H1 (cell line): Measurements from ENCODE around the gene BZW1. TPM values are rescaled to one million over a fixed set of nuclear protein-coding genes. Genes with fewer than 3 reads are reported as not detected.

Experiments
- CTCF ChIA-PET: fragments of 300-600 bp; sonication (Branson Sonifier 250); formaldehyde crosslinking; loops from one replicate; lab custom pipeline; 2021; ENCODE audit not compliant: partially characterized antibody; lab: Charles Lee
- POLR2A ChIA-PET: fragments of 300-600 bp; sonication (Branson Sonifier 250); formaldehyde crosslinking; loops from one replicate; lab custom pipeline; 2021; ENCODE audit warnings: inconsistent platforms; ENCODE audit not compliant: partially characterized antibody; lab: Charles Lee
- DNase-seq, 2 experiments: peaks; one replicate each; pipeline versions ENCODE4 v3.0.0 to v3.0.0-alpha.2; 2010 to 2022; ENCODE audit warnings: low spot score in 2 of 2, low read depth in 1 of 2, mixed read lengths in 1 of 2
- FAIRE-seq: peaks from 2 replicates; lab custom pipeline; 2011; peaks lifted over from hg19 to GRCh38; lab: Jason Lieb, UNC
- H2AFZ ChIP-seq: 2 replicates; pipeline ENCODE4 v1.8.1; 2012; ENCODE audit warnings: low read length, inconsistent platforms
- H2AK5ac ChIP-seq: 2 replicates; pipeline ENCODE4 v1.6.1; 2013; ENCODE audit warnings: low read depth, low read length
- H2BK120ac ChIP-seq: replicated peaks from 2 replicates; pipeline ENCODE3; 2013; ENCODE audit warnings: low read depth, low read length, inconsistent platforms
- H2BK12ac ChIP-seq: 2 replicates; pipeline ENCODE4 v1.6.1; 2013; ENCODE audit warnings: low read depth, low read length
- H2BK15ac ChIP-seq: 2 replicates; pipeline ENCODE4 v1.6.1; 2013; ENCODE audit warnings: low read length
- H2BK20ac ChIP-seq: 2 replicates; pipeline ENCODE4 v1.6.1; 2013; ENCODE audit warnings: low read length
- H2BK5ac ChIP-seq: 2 replicates; pipeline ENCODE4 v1.6.1; 2013; ENCODE audit warnings: low read depth, low read length
- H3K14ac ChIP-seq: 2 replicates; pipeline ENCODE4 v1.6.1; 2013; ENCODE audit warnings: inconsistent platforms; ENCODE audit not compliant: insufficient read length
- H3K18ac ChIP-seq: 2 replicates; pipeline ENCODE4 v1.6.1; 2013; ENCODE audit warnings: low read length; ENCODE audit errors: extremely low read depth
- H3K23ac ChIP-seq: 2 replicates; pipeline ENCODE4 v1.6.1; 2013; ENCODE audit warnings: inconsistent platforms; ENCODE audit not compliant: insufficient read length
- H3K23me2 ChIP-seq: 2 replicates; pipeline ENCODE4 v1.6.1; 2013; ENCODE audit warnings: low read depth, low read length
- H3K27ac ChIP-seq: 2 replicates; pipeline ENCODE4 v1.6.1; 2011; ENCODE audit warnings: low read depth, low read length, inconsistent platforms
- H3K27me3 ChIP-seq, 4 experiments: replicated peaks in 1 of 4; 1 replicate in 1 of 4; 2 replicates in 3 of 4; pipeline versions ENCODE4 v1.6.1 to v1.8.1; 2011 to 2013; ENCODE audit warnings: low read length in 3 of 4, mild to moderate bottlenecking in 3 of 4, inconsistent platforms in 2 of 4, mixed read lengths in 2 of 4, moderate library complexity in 1 of 4; ENCODE audit not compliant: control insufficient read depth in 3 of 4, insufficient read depth in 3 of 4; ENCODE audit errors: extremely low read depth in 1 of 4
- H3K36me3 ChIP-seq, 4 experiments: 2 replicates each; pipeline versions ENCODE4 v1.6.1 to v1.8.1; 2011 to 2013; ENCODE audit warnings: mild to moderate bottlenecking in 4 of 4, low read length in 3 of 4, moderate library complexity in 2 of 4, control low read depth in 1 of 4, inconsistent platforms in 1 of 4; ENCODE audit not compliant: insufficient read depth in 4 of 4, control insufficient read depth in 2 of 4
- H3K4ac ChIP-seq: replicated peaks from 2 replicates; pipeline ENCODE3; 2013; ENCODE audit warnings: low read length, low read depth, mixed read lengths, inconsistent platforms; ENCODE audit not compliant: insufficient read length
- H3K4me1 ChIP-seq, 4 experiments: replicated peaks in 1 of 4; 1 replicate in 1 of 4; 2 replicates in 3 of 4; pipeline versions ENCODE4 v1.6.1 to v1.8.1; 2011 to 2013; ENCODE audit warnings: low read length in 3 of 4, inconsistent platforms in 2 of 4, mixed read lengths in 1 of 4; ENCODE audit not compliant: insufficient read depth in 4 of 4, control insufficient read depth in 3 of 4
- H3K4me2 ChIP-seq, 2 experiments: 2 replicates each; pipeline versions ENCODE4 v1.6.1 to v1.8.1; 2011 to 2013; ENCODE audit warnings: low read depth in 2 of 2, low read length in 2 of 2, control low read depth in 1 of 2, inconsistent platforms in 1 of 2, mild to moderate bottlenecking in 1 of 2; ENCODE audit not compliant: insufficient read depth in 1 of 2
- H3K4me3 ChIP-seq, 4 experiments: fragments of 200-600, 300-600 bp in 1 of 4; sonication (generic), shearing (Covaris generic), sonication (Bioruptor Twin) in 1 of 4; 2 replicates each; pipeline versions ENCODE4 v1.5.1 to v1.8.1; 2011 to 2016; ENCODE audit warnings: low read length in 4 of 4, low read depth in 3 of 4, control low read depth in 2 of 4, inconsistent platforms in 2 of 4, mild to moderate bottlenecking in 2 of 4, mixed read lengths in 1 of 4, moderate library complexity in 1 of 4; ENCODE audit not compliant: insufficient read depth in 2 of 4; ENCODE audit errors: extremely low read depth in 1 of 4
- H3K56ac ChIP-seq: replicated peaks from 2 replicates; pipeline ENCODE3; 2013; ENCODE audit warnings: low read depth, mild to moderate bottlenecking, mixed read lengths, low read length, inconsistent platforms; ENCODE audit not compliant: insufficient read length
- H3K79me1 ChIP-seq: 2 replicates; pipeline ENCODE4 v1.6.1; 2013; ENCODE audit warnings: low read depth, low read length, control low read depth
- H3K79me2 ChIP-seq, 2 experiments: 2 replicates each; pipeline versions ENCODE4 v1.6.1 to v1.8.1; 2012 to 2013; ENCODE audit warnings: low read length in 2 of 2, mild to moderate bottlenecking in 2 of 2, inconsistent platforms in 1 of 2; ENCODE audit not compliant: insufficient read depth in 2 of 2, control insufficient read depth in 1 of 2
- H3K9ac ChIP-seq, 4 experiments: replicated peaks in 1 of 4; 1 replicate in 1 of 4; 2 replicates in 3 of 4; pipeline versions ENCODE4 v1.6.1 to v1.8.1; 2011 to 2013; ENCODE audit warnings: low read depth in 3 of 4, low read length in 3 of 4, control low read depth in 2 of 4, mild to moderate bottlenecking in 2 of 4, moderate library complexity in 2 of 4, inconsistent platforms in 1 of 4; ENCODE audit errors: extremely low read depth in 1 of 4
- H3K9me3 ChIP-seq, 2 experiments: 2 replicates each; pipeline versions ENCODE4 v1.6.1 to v1.8.1; 2012 to 2013; ENCODE audit warnings: mild to moderate bottlenecking in 2 of 2, moderate library complexity in 2 of 2, control low read depth in 1 of 2, inconsistent platforms in 1 of 2, low read depth in 1 of 2, low read length in 1 of 2, mixed read lengths in 1 of 2; ENCODE audit not compliant: insufficient read depth in 2 of 2
- H4K20me1 ChIP-seq, 2 experiments: replicated peaks in 1 of 2; 2 replicates each; pipeline versions ENCODE3 to v1.8.1; 2011 to 2013; ENCODE audit warnings: inconsistent platforms in 2 of 2, low read length in 2 of 2, mild to moderate bottlenecking in 1 of 2; ENCODE audit not compliant: insufficient read depth in 2 of 2, control insufficient read depth in 1 of 2
- H4K5ac ChIP-seq: 2 replicates; pipeline ENCODE4 v1.6.1; 2013; ENCODE audit warnings: low read length, low read depth, mixed read lengths, inconsistent platforms; ENCODE audit not compliant: insufficient read length
- H4K8ac ChIP-seq: 2 replicates; pipeline ENCODE4 v1.8.0; 2013; ENCODE audit warnings: mild to moderate bottlenecking, moderate library complexity, low read length, inconsistent platforms; ENCODE audit not compliant: insufficient read depth; ENCODE audit errors: extremely low read depth
- H4K91ac ChIP-seq: replicated peaks from 2 replicates; pipeline ENCODE3; 2013; ENCODE audit warnings: low read length, mixed read lengths, inconsistent platforms; ENCODE audit not compliant: insufficient read length
- ASH2L ChIP-seq: fragments of 200-600, 300-600 bp; sonication (generic); IDR thresholded peaks from one replicate; pipeline ENCODE4 v1.7.1; 2017; ENCODE audit warnings: low read length
- BRCA1 ChIP-seq: IDR thresholded peaks from 2 replicates; pipeline ENCODE4 v1.6.1; 2012; ENCODE audit warnings: low read depth, low read length, improper control_type of control experiment
- CEBPB ChIP-seq: IDR thresholded peaks from 2 replicates; pipeline ENCODE4 v1.6.1; 2012; ENCODE audit warnings: low read depth, low read length
- GTF2F1 ChIP-seq: IDR thresholded peaks from 2 replicates; pipeline ENCODE4 v1.6.1; 2012; ENCODE audit warnings: low read depth, low read length, improper control_type of control experiment, borderline replicate concordance
- HDAC6 ChIP-seq: IDR thresholded peaks from one replicate; pipeline ENCODE4 v1.7.1; 2012; ENCODE audit warnings: low read depth, mild to moderate bottlenecking, inconsistent platforms, low read length, moderate library complexity
- KDM4A ChIP-seq: IDR thresholded peaks from one replicate; pipeline ENCODE4 v1.7.1; 2012; ENCODE audit warnings: low read depth, mild to moderate bottlenecking, moderate library complexity, low read length, inconsistent platforms; ENCODE audit not compliant: severe bottlenecking
- SP1 ChIP-seq: IDR thresholded peaks from 2 replicates; pipeline ENCODE4 v1.6.1; 2011; ENCODE audit warnings: low read depth, low read length
- SRF ChIP-seq: IDR thresholded peaks from 2 replicates; pipeline ENCODE4 v1.6.1; 2011; ENCODE audit warnings: mild to moderate bottlenecking, low read depth, low read length, moderate library complexity
- SUZ12 ChIP-seq: fragments of 200-600 bp; sonication (generic); IDR thresholded peaks from 2 replicates; pipeline ENCODE4 v1.6.1; 2012; ENCODE audit warnings: mild to moderate bottlenecking, inconsistent platforms, low read length, moderate library complexity, mixed read lengths
- TAF1 ChIP-seq: IDR thresholded peaks from 2 replicates; pipeline ENCODE4 v1.6.1; 2011; ENCODE audit warnings: mild to moderate bottlenecking, low read depth, low read length
- WGBS, 2 experiments: shearing (Covaris generic) in 1 of 2; methylation state at CpG; one replicate each; pipeline versions ENCODE4 v1.1.6 to v1.1.7; 2013 to 2015; ENCODE audit warnings: low lambda C conversion rate in 2 of 2, mixed read lengths in 2 of 2, inconsistent platforms in 1 of 2, low coverage in 1 of 2, missing lambda C conversion rate in 1 of 2; ENCODE audit not compliant: insufficient replicate concordance in 2 of 2, insufficient coverage in 1 of 2, insufficient read length in 1 of 2; ENCODE audit errors: extremely low coverage in 1 of 2, missing lambda C conversion rate in 1 of 2; 5-methylcytosine and 5-hydroxymethylcytosine counted together
- polyA plus RNA-seq, 7 experiments: library from polyadenylated mRNA; depleted of rRNA in 3 of 7; stranded (reverse) in 5 of 7; unstranded in 2 of 7; fragments of >200 nt in 5 of 7; fragments of 200-250 nt in 2 of 7; gene quantifications; 1 replicate in 5 of 7; 2 replicates in 1 of 7; 4 replicates in 1 of 7; pipeline versions ENCODE4 v1.2.1 to v1.2.3, GENCODE V29; 2011 to 2013; ENCODE audit warnings: missing spikeins in 2 of 7, mixed read lengths in 2 of 7
- total RNA-seq: library from RNA; stranded (reverse); fragmentation: NEBNext Ultra II Directional; extraction: Animal tissue kit (Norgen Biotek cat#: 25700); gene quantifications from 2 replicates; pipeline ENCODE4 v1.2.1, GENCODE V29; 2021
- TF ChIP-seq, protein P1 (sequence below): IDR thresholded peaks from 2 replicates; pipeline ENCODE4 v1.6.1; 2012; ENCODE audit warnings: inconsistent platforms
- TF ChIP-seq, protein P2 (sequence below): IDR thresholded peaks from 2 replicates; pipeline ENCODE4 v1.6.1; 2011; ENCODE audit warnings: low read depth, mild to moderate bottlenecking, low read length; ENCODE audit not compliant: insufficient read depth

Gene BZW1
- total and polyA plus RNA-seq, 2 of the 8 experiments (the other 6 are each of a cell fraction or from before 2014, with no cell fraction given) = 152 to 335 TPM

DNA sequence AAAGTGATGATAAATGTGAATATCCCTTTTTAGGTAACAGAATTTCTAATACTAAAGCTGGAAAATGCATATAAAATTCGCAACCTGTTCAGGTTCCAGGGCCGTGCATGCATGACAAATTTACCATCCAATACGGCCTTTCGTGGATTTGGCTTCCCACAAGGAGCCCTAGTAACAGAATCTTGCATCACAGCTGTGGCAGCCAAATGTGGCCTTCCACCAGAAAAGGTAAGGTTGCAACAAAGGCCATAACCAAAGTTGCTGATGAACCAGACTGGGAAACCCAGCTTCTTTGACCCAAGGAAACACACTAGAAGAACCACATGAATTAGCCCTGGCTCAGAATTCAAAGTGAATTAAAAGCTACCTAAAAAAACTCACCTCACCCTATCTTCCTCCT, 49.6 kb upstream of the BZW1 start:
- H3K14ac ChIP-seq = no peak overlapping the region
- no peak overlapping the region for H3K4ac ChIP-seq
- ChIA-PET POLR2A (no interaction called here), CTCF (interaction anchor here (0.6 to 1.9 kb wide), 4 partner anchors 14 to 249 kb away, joined by 3 to 7 read pairs (median 4); no protein-coding TSS in a partner anchor)
- H2BK120ac ChIP-seq = no peak overlapping the region
- no peak overlapping the region for H4K91ac ChIP-seq
- no peak overlapping the region for H3K4me2 ChIP-seq
- 86% methylated on average over 4 of the region's 4 CpGs; no CpG with 5 or more reads in 1 of the 2 experiments for whole genome bisulfite sequencing, 2 experiments
- H3K9me3 ChIP-seq = no peaks in the 10 kb centered on the region
- H3K9ac ChIP-seq = no peak overlapping the region
- H3K4me3 ChIP-seq = no peak overlapping the region
- H2BK20ac ChIP-seq = no peak overlapping the region
- H2BK15ac ChIP-seq = no peak overlapping the region
- H3K27ac ChIP-seq = no peak overlapping the region
- no peak overlapping the region for H3K18ac ChIP-seq
- H3K36me3 ChIP-seq = no peaks in the 10 kb centered on the region
- no peak overlapping the region for H4K8ac ChIP-seq
- no peak overlapping the region for H3K56ac ChIP-seq
- no peaks in the 10 kb centered on the region for H3K23me2 ChIP-seq
- H3K79me1 ChIP-seq = no peaks in the 10 kb centered on the region; the same call in 1 of the 2 replicates
- no peak overlapping the region for H2AFZ ChIP-seq
- H2AK5ac ChIP-seq = no peak overlapping the region
- H3K79me2 ChIP-seq = no peaks in the 10 kb centered on the region
- H3K27me3 ChIP-seq = no peaks in the 10 kb centered on the region
- no peak overlapping the region for H3K23ac ChIP-seq
- H4K5ac ChIP-seq = no peak overlapping the region
- no peaks in the 10 kb centered on the region for H3K4me1 ChIP-seq
- no peak overlapping the region for H2BK5ac ChIP-seq
- H2BK12ac ChIP-seq = no peak overlapping the region
- DNase-seq (no peak), FAIRE-seq (no peak)
- no peaks in the 10 kb centered on the region for H4K20me1 ChIP-seq
- TF ChIP-seq, protein P1, sequence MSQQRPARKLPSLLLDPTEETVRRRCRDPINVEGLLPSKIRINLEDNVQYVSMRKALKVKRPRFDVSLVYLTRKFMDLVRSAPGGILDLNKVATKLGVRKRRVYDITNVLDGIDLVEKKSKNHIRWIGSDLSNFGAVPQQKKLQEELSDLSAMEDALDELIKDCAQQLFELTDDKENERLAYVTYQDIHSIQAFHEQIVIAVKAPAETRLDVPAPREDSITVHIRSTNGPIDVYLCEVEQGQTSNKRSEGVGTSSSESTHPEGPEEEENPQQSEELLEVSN = no peak
- TF ChIP-seq ASH2L (no peak), KDM4A (no peak), GTF2F1 (no peak), HDAC6 (no peak), CEBPB (no peak), SRF (no peak), TAF1 (no peak), SUZ12 (no peak), SP1 (no peak), BRCA1 (no peak)
- TF ChIP-seq, protein P2, sequence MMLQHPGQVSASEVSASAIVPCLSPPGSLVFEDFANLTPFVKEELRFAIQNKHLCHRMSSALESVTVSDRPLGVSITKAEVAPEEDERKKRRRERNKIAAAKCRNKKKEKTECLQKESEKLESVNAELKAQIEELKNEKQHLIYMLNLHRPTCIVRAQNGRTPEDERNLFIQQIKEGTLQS = no peak
